HepG2 (cell line): ENCODE data around the gene YEATS2. TPM values are rescaled to one million over a fixed set of nuclear protein-coding genes. Genes with fewer than 3 reads are reported as not detected.

Source experiments
- ATAC-seq: fragments of 200-7000 bp; cut with Tn5 transposase; 3 replicates; pipeline ENCODE4 v1.9.1; 2020; ENCODE audit warnings: mild to moderate bottlenecking, moderate library complexity
- BruUV-seq: library from RNA; stranded (reverse); fragments of 400-500 nt; replicated peaks from 2 replicates; lab custom pipeline; 2021; lab: Mats Ljungman, UMichigan
- CTCF ChIA-PET: fragments of 300-600 bp; formaldehyde crosslinking; extraction: SDS; loops from one replicate; lab custom pipeline; 2021; ENCODE audit warnings: low total read pairs, inconsistent platforms, low intra/inter-chr PET ratio; lab: Yijun Ruan, JAX
- POLR2A ChIA-PET: fragments of 350-600 bp; sonication (Branson Sonifier 250); formaldehyde crosslinking; loops from one replicate; lab custom pipeline; 2020; ENCODE audit warnings: antibody characterized with exemption, inconsistent platforms; lab: Yijun Ruan, JAX
- DNase-seq: peaks from one replicate; pipeline ENCODE4 v3.0.0-alpha.2; 2015; ENCODE audit warnings: low spot score
- FAIRE-seq: peaks from 3 replicates; lab custom pipeline; 2011; peaks lifted over from hg19 to GRCh38; lab: Jason Lieb, UNC
- H2AFZ ChIP-seq: one replicate; pipeline ENCODE4 v1.6.1; 2011; ENCODE audit warnings: low read length, inconsistent platforms
- H3K27ac ChIP-seq: fragments of 300-600 bp; 3 replicates; pipeline ENCODE4 v1.8.0; 2011; ENCODE audit warnings: mixed run types, mild to moderate bottlenecking, mixed read lengths, low read length, inconsistent platforms; ENCODE audit not compliant: insufficient read depth; ENCODE audit errors: extremely low read length
- H3K27me3 ChIP-seq, 2 experiments: fragments of 200-600 bp in 1 of 2; 2 replicates in 1 of 2; 3 replicates in 1 of 2; pipeline versions ENCODE4 v1.6.0 to v1.8.0; 2011; ENCODE audit warnings: low read length in 2 of 2, mild to moderate bottlenecking in 2 of 2, moderate library complexity in 2 of 2, inconsistent platforms in 1 of 2; ENCODE audit not compliant: insufficient read depth in 2 of 2, control insufficient read depth in 1 of 2
- H3K36me3 ChIP-seq, 2 experiments: fragments of 200-600 bp in 1 of 2; replicated peaks in 1 of 2; 2 replicates in 1 of 2; 3 replicates in 1 of 2; pipeline versions ENCODE4 v1.5.1 to v1.8.0; 2011; ENCODE audit warnings: low read length in 2 of 2, inconsistent platforms in 1 of 2; ENCODE audit not compliant: insufficient read depth in 2 of 2, control insufficient read depth in 1 of 2
- H3K4me1 ChIP-seq: 2 replicates; pipeline ENCODE4 v1.5.1; 2012; ENCODE audit warnings: low read length, inconsistent platforms; ENCODE audit not compliant: insufficient read depth
- H3K4me2 ChIP-seq: 2 replicates; pipeline ENCODE4 v1.6.0; 2011; ENCODE audit warnings: low read depth, low read length, inconsistent platforms
- H3K4me3 ChIP-seq, 3 experiments: fragments of 200-600 bp in 1 of 3; sonication (generic), shearing (Covaris generic) in 1 of 3; replicated peaks in 1 of 3; 2 replicates each; pipeline ENCODE4 v1.5.1; 2011 to 2016; ENCODE audit warnings: low read length in 3 of 3, inconsistent platforms in 2 of 3, low read depth in 2 of 3, mild to moderate bottlenecking in 2 of 3, control low read depth in 1 of 3, mixed read lengths in 1 of 3; ENCODE audit not compliant: insufficient read depth in 1 of 3
- H3K79me2 ChIP-seq: one replicate; pipeline ENCODE4 v1.6.1; 2011; ENCODE audit warnings: low read length, inconsistent platforms; ENCODE audit not compliant: insufficient read depth
- H3K9ac ChIP-seq: 2 replicates; pipeline ENCODE4 v1.6.0; 2011; ENCODE audit warnings: mild to moderate bottlenecking, low read depth, low read length, inconsistent platforms; ENCODE audit not compliant: insufficient read depth
- H3K9me3 ChIP-seq: 2 replicates; pipeline ENCODE4 v1.5.1; 2012; ENCODE audit warnings: mild to moderate bottlenecking, low read length
- H4K20me1 ChIP-seq: 2 replicates; pipeline ENCODE4 v1.6.0; 2011; ENCODE audit warnings: inconsistent platforms, mild to moderate bottlenecking, low read length, moderate library complexity; ENCODE audit not compliant: insufficient read depth
- DMAP1 ChIP-seq: IDR thresholded peaks from 2 replicates; pipeline ENCODE4 v1.6.1; 2016
- HNRNPL ChIP-seq: fragments of 200-400 bp; formaldehyde crosslinking; IDR thresholded peaks from 2 replicates; pipeline ENCODE4 v1.6.1; 2017; ENCODE audit warnings: mild to moderate bottlenecking, low read depth, low read length
- KLF13 ChIP-seq: sonication (generic); formaldehyde crosslinking; IDR thresholded peaks from 2 replicates; pipeline ENCODE4 v1.4.0; 2020; ENCODE audit warnings: mild to moderate bottlenecking, missing genetic modification reagents
- KMT2A ChIP-seq: sonication (generic); formaldehyde crosslinking; IDR thresholded peaks from 2 replicates; pipeline ENCODE4 v1.4.0; 2020; ENCODE audit warnings: missing genetic modification reagents
- MAFG ChIP-seq: sonication (generic); formaldehyde crosslinking; IDR thresholded peaks from 2 replicates; pipeline ENCODE4 v1.5.1; 2020; ENCODE audit warnings: mild to moderate bottlenecking, missing genetic modification reagents
- MEF2D ChIP-seq: sonication (generic); formaldehyde crosslinking; IDR thresholded peaks from 2 replicates; pipeline ENCODE4 v1.5.1; 2020; ENCODE audit warnings: mild to moderate bottlenecking, missing genetic modification reagents
- NFE2 ChIP-seq: sonication (generic); formaldehyde crosslinking; IDR thresholded peaks from 2 replicates; pipeline ENCODE4 v1.4.0; 2020; ENCODE audit warnings: missing genetic modification reagents
- NFE2L1 ChIP-seq: sonication (generic); formaldehyde crosslinking; IDR thresholded peaks from 2 replicates; pipeline ENCODE4 v1.4.0; 2020; ENCODE audit warnings: missing genetic modification reagents, mild to moderate bottlenecking, borderline replicate concordance
- PPARG ChIP-seq: conservative IDR thresholded peaks from 2 replicates; pipeline ENCODE4 v1.6.1; 2016; ENCODE audit warnings: missing biosample characterization, missing genetic modification reagents
- REXO4 ChIP-seq: sonication (generic); formaldehyde crosslinking; IDR thresholded peaks from 2 replicates; pipeline ENCODE4 v1.8.0; 2022; ENCODE audit warnings: missing genetic modification reagents, mild to moderate bottlenecking, borderline replicate concordance
- RNF219 ChIP-seq: sonication (generic); formaldehyde crosslinking; IDR thresholded peaks from 2 replicates; pipeline ENCODE4 v1.5.0; 2020; ENCODE audit warnings: mild to moderate bottlenecking, missing genetic modification reagents
- TBX2 ChIP-seq: sonication (generic); formaldehyde crosslinking; IDR thresholded peaks from 2 replicates; pipeline ENCODE4 v1.5.0; 2020; ENCODE audit warnings: missing genetic modification reagents, mild to moderate bottlenecking, borderline replicate concordance
- ZBTB20 ChIP-seq: sonication (generic); formaldehyde crosslinking; IDR thresholded peaks from 2 replicates; pipeline ENCODE4 v1.8.1; 2023; ENCODE audit warnings: missing genetic modification reagents, low read depth, mild to moderate bottlenecking, borderline replicate concordance
- ZFP36L1 ChIP-seq: sonication (generic); formaldehyde crosslinking; IDR thresholded peaks from 2 replicates; pipeline ENCODE4 v1.8.0; 2022; ENCODE audit warnings: mild to moderate bottlenecking, missing genetic modification reagents, moderate library complexity
- ZFX ChIP-seq: sonication (generic); formaldehyde crosslinking; IDR thresholded peaks from 2 replicates; pipeline ENCODE4 v1.4.0; 2020; ENCODE audit warnings: mild to moderate bottlenecking, low read depth, missing genetic modification reagents, moderate library complexity
- ZNF280B ChIP-seq: sonication (generic); formaldehyde crosslinking; IDR thresholded peaks from 2 replicates; pipeline ENCODE4 v1.5.0; 2020; ENCODE audit warnings: missing genetic modification reagents, mild to moderate bottlenecking, borderline replicate concordance
- ZNF354B ChIP-seq: sonication (generic); formaldehyde crosslinking; IDR thresholded peaks from 2 replicates; pipeline ENCODE4 v1.8.0; 2022; ENCODE audit warnings: mild to moderate bottlenecking, missing genetic modification reagents
- ZNF367 ChIP-seq: sonication (generic); formaldehyde crosslinking; IDR thresholded peaks from 2 replicates; pipeline ENCODE4 v1.4.0; 2020; ENCODE audit warnings: missing genetic modification reagents, borderline replicate concordance
- ZNF605 ChIP-seq: sonication (generic); formaldehyde crosslinking; IDR thresholded peaks from 2 replicates; pipeline ENCODE4 v1.8.0; 2022; ENCODE audit warnings: mild to moderate bottlenecking, missing genetic modification reagents
- ZNF850 ChIP-seq: sonication (generic); formaldehyde crosslinking; conservative IDR thresholded peaks from 2 replicates; pipeline ENCODE4 v1.9.0; 2021; ENCODE audit warnings: mild to moderate bottlenecking, missing genetic modification reagents
- WGBS: methylation state at CpG from one replicate; pipeline ENCODE4 v1.1.6; 2017; ENCODE audit warnings: low lambda C conversion rate; 5-methylcytosine and 5-hydroxymethylcytosine counted together
- in situ Hi-C: cut with HindIII; loops from 2 replicates; pipeline ENCODE4 v1.10.0; 2017; ENCODE audit warnings: low pct_unique_long_range_greater_than_20kb; ENCODE audit not compliant: extremely low pct_ligation_motif_present
- intact Hi-C: fragments of 100-400 bp; cut with micrococcal nuclease; formaldehyde crosslinking; loops from one replicate; pipeline ENCODE4 v1.10.0; 2022; ENCODE audit not compliant: unreplicated experiment
- polyA plus RNA-seq, 8 experiments: library from polyadenylated mRNA; depleted of rRNA in 3 of 8; stranded (reverse) in 7 of 8; unstranded in 1 of 8; fragments of >200 nt; fragmentation: Illumina TruSeq in 4 of 8; extraction: Trizol in 4 of 8; gene quantifications; 2 replicates each; pipeline versions ENCODE4 v1.2.1 to v1.2.3, GENCODE V29; 2011 to 2016; ENCODE audit warnings: low read depth in 4 of 8, missing spikeins in 1 of 8, mixed read lengths in 1 of 8; ENCODE audit not compliant: insufficient read depth in 1 of 8
- total RNA-seq, 5 experiments: library from RNA; depleted of rRNA; stranded (reverse); fragments of >200 nt; fragmentation: Illumina TruSeq; extraction: Trizol; gene quantifications; 2 replicates each; pipeline ENCODE4 v1.2.3, GENCODE V29; 2016; ENCODE audit warnings: low read depth in 1 of 5
- TF ChIP-seq, protein P1 (sequence below): IDR thresholded peaks from 2 replicates; pipeline ENCODE4 v1.6.1; 2016

The YEATS2 gene
- total and polyA plus RNA-seq, 2 of the 13 experiments (the other 11 are each of a cell fraction or from before 2014, with no cell fraction given) = 18.6 to 33.7 TPM

- BruUV-seq = no TSS peak
- intact Hi-C loops = loop anchor here (5.0 kb wide), 1 partner anchor 61 kb away; the partner anchor contains the start of gene KLHL24
- POLR2A ChIA-PET = interaction anchor here (1.1 to 1.9 kb wide), 2 partner anchors 62 to 63 kb away, joined by 8 to 13 read pairs; partner anchors contain the start of gene KLHL24
- no peak for TF ChIP-seq ZFP36L1 (CRISPR knock-in tag)
- 0 out of 2 replicates have a peak, but pooled peaks have one; percentile 12 for TF ChIP-seq ZNF850 (CRISPR knock-in tag)
- TF ChIP-seq KLF13 = no peak
- no peak for TF ChIP-seq MEF2D (CRISPR knock-in tag)
- 0 out of 2 replicates have a peak, but pooled peaks have one; percentile 1 for TF ChIP-seq ZNF280B (CRISPR knock-in tag)
- no peak for TF ChIP-seq ZNF605 (CRISPR knock-in tag)
- TF ChIP-seq TBX2 = peak; percentile 19; the same call in 1 of the 2 replicates
- TF ChIP-seq ZNF367 (CRISPR knock-in tag) = no peak
- TF ChIP-seq HNRNPL = no peak
- TF ChIP-seq, protein P1, sequence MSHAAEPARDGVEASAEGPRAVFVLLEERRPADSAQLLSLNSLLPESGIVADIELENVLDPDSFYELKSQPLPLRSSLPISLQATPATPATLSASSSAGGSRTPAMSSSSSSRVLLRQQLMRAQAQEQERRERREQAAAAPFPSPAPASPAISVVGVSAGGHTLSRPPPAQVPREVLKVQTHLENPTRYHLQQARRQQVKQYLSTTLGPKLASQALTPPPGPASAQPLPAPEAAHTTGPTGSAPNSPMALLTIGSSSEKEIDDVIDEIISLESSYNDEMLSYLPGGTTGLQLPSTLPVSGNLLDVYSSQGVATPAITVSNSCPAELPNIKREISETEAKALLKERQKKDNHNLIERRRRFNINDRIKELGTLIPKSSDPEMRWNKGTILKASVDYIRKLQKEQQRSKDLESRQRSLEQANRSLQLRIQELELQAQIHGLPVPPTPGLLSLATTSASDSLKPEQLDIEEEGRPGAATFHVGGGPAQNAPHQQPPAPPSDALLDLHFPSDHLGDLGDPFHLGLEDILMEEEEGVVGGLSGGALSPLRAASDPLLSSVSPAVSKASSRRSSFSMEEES (CRISPR knock-in tag) = 0 out of 2 replicates have a peak, but pooled peaks have one; percentile 5
- TF ChIP-seq KMT2A (CRISPR knock-in tag) = peak; percentile 27; the same call in 1 of the 2 replicates
- no peak for TF ChIP-seq RNF219 (CRISPR knock-in tag)
- TF ChIP-seq ZFX (CRISPR knock-in tag) = no peak
- no peak for TF ChIP-seq MAFG (CRISPR knock-in tag)
- TF ChIP-seq NFE2 = no peak
- no peak for TF ChIP-seq ZBTB20
- TF ChIP-seq DMAP1 (CRISPR knock-in tag) = no peak
- TF ChIP-seq REXO4 = no peak
- no peak for TF ChIP-seq NFE2L1 (CRISPR knock-in tag)
- TF ChIP-seq ZNF354B (CRISPR knock-in tag) = no peak
- TF ChIP-seq PPARG (CRISPR knock-in tag) = no peak
Measured at GRCh38 chr3:183698318-183698751, 738 bp downstream of the YEATS2 start.

More at GRCh38 chr3:183698318-183698751, 738 bp downstream of the YEATS2 start:
- in situ Hi-C loops = no loop called here
- Histone ChIP-seq H3K4me1 (peaks cover 57% of the 10 kb centered on the region), H3K9ac (peak overlapping the region; percentile 86), H4K20me1 (peaks cover 11% of the 10 kb centered on the region), H3K79me2 (peaks cover 55% of the 10 kb centered on the region), H3K36me3 (peaks cover 2 to 5% of the 10 kb centered on the region in 2 experiments; a peak in 1 of 5 replicates), H3K4me3 (peak overlapping the region; percentile 89 to 93 (median 90)), H3K9me3 (no peaks in the 10 kb centered on the region), H3K27ac (peak overlapping the region; percentile 72), H3K27me3 (no peaks in the 10 kb centered on the region; a peak in 2 of 5 replicates), H3K4me2 (peak overlapping the region; percentile 79), H2AFZ (no peak overlapping the region)
- peak; percentile 69 for ATAC-seq
- WGBS = 0% methylated on average over 9 of the region's 13 CpGs
- FAIRE-seq = no peak
- CTCF ChIA-PET = no interaction called here
- no peak for DNase-seq
